ENCODE measurements around the gene MBOAT1. TPM values are rescaled to one million over a fixed set of nuclear protein-coding genes. Genes with fewer than 3 reads are reported as not detected.

MBOAT1 gene
- total RNA-seq, 3 donors from 2014 or later (not counting 1 experiment from before 2014, with no cell fraction given): 3.6 to 7.5 (median 5.2) TPM

- TF ChIP-seq, protein P1, sequence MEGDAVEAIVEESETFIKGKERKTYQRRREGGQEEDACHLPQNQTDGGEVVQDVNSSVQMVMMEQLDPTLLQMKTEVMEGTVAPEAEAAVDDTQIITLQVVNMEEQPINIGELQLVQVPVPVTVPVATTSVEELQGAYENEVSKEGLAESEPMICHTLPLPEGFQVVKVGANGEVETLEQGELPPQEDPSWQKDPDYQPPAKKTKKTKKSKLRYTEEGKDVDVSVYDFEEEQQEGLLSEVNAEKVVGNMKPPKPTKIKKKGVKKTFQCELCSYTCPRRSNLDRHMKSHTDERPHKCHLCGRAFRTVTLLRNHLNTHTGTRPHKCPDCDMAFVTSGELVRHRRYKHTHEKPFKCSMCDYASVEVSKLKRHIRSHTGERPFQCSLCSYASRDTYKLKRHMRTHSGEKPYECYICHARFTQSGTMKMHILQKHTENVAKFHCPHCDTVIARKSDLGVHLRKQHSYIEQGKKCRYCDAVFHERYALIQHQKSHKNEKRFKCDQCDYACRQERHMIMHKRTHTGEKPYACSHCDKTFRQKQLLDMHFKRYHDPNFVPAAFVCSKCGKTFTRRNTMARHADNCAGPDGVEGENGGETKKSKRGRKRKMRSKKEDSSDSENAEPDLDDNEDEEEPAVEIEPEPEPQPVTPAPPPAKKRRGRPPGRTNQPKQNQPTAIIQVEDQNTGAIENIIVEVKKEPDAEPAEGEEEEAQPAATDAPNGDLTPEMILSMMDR (IDR thresholded peaks at IDR 0.05): no peak
- H3K4me1 ChIP-seq (ENCODE audit: control insufficient read depth, insufficient read depth, low read length): peaks cover 42% of the 10 kb centered on the region
- 81% methylated on average over 1 of the region's 2 CpGs for WGBS (ENCODE audit: insufficient coverage)
- DNase-seq (peak in 1 of 2 donors; percentile 10), ATAC-seq (no peak)
- no peak overlapping the region for H3K27ac ChIP-seq (ENCODE audit: low read length)
- H3K27me3 ChIP-seq (ENCODE audit: control insufficient read depth, insufficient read depth, low read length): no peaks in the 10 kb centered on the region
- no peak overlapping the region for H3K4me3 ChIP-seq (ENCODE audit: low read length)
- H3K9me3 ChIP-seq (ENCODE audit: control insufficient read depth, insufficient read depth, low read length): no peaks in the 10 kb centered on the region
- no peaks in the 10 kb centered on the region for H3K36me3 ChIP-seq (ENCODE audit: control insufficient read depth, insufficient read depth, low read length)
- Mint-ChIP-seq H3K9me3 (no peaks in the 10 kb centered on the region), H3K4me1 (peaks cover 31 to 43% of the 10 kb centered on the region in 2 donors), H3K27me3 (ENCODE audit: low read depth in 2 of 2) (peaks cover 17 to 20% of the 10 kb centered on the region in 2 donors), H3K27ac (no peak overlapping the region), H3K4me3 (no peak overlapping the region), H3K36me3 (no peaks in the 10 kb centered on the region)
- intact Hi-C loops (cut with micrococcal nuclease): no loop called here
Observed at GRCh38 chr6:20208687-20209378, 3.4 kb downstream of the MBOAT1 start.

DNA sequence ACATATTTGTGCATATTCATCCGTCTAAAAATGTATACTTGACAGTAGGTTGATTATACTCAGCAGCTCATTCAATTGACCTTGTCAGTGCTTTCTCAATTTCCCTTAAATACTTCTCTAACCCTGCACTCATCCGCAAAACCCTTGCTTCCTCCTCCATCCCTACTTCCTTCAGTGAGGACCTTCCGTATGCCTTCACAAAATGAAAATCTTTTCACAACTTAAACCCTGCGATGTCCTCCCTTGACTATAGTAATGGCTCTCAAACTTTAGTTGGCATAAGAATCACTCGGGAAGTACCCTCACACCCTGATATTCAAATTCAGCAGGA is 5.2 kb downstream of the MBOAT1 start:
- TF ChIP-seq, protein P1 (IDR thresholded peaks at IDR 0.05): no peak
- DNase-seq (no peak), ATAC-seq (peak in 1 of 3 donors; percentile 5)
- no peaks in the 10 kb centered on the region for H3K36me3 ChIP-seq (ENCODE audit: control insufficient read depth, insufficient read depth, low read length)
- H3K9me3 Mint-ChIP-seq: no peaks in the 10 kb centered on the region
- peak overlapping the region; percentile 27 for H3K27ac ChIP-seq (ENCODE audit: low read length)
- peaks cover 23 to 32% of the 10 kb centered on the region in 2 donors for H3K4me1 Mint-ChIP-seq
- 50% methylated on average over 5 of the region's 5 CpGs for WGBS (ENCODE audit: insufficient coverage)
- peaks cover 14 to 17% of the 10 kb centered on the region in 2 donors for H3K27me3 Mint-ChIP-seq (ENCODE audit: low read depth in 2 of 2)
- H3K27ac Mint-ChIP-seq: peak overlapping the region in 1 of 2 donors; percentile 57
- H3K36me3 Mint-ChIP-seq: no peaks in the 10 kb centered on the region
- intact Hi-C loops (cut with micrococcal nuclease): no loop called here
- no peaks in the 10 kb centered on the region for H3K9me3 ChIP-seq (ENCODE audit: control insufficient read depth, insufficient read depth, low read length)
- peak overlapping the region; percentile 59 for H3K4me3 Mint-ChIP-seq
- H3K4me3 ChIP-seq (ENCODE audit: low read length): peak overlapping the region; percentile 4
- H3K4me1 ChIP-seq (ENCODE audit: control insufficient read depth, insufficient read depth, low read length): peaks cover 32% of the 10 kb centered on the region
- H3K27me3 ChIP-seq (ENCODE audit: control insufficient read depth, insufficient read depth, low read length): no peaks in the 10 kb centered on the region

DNA sequence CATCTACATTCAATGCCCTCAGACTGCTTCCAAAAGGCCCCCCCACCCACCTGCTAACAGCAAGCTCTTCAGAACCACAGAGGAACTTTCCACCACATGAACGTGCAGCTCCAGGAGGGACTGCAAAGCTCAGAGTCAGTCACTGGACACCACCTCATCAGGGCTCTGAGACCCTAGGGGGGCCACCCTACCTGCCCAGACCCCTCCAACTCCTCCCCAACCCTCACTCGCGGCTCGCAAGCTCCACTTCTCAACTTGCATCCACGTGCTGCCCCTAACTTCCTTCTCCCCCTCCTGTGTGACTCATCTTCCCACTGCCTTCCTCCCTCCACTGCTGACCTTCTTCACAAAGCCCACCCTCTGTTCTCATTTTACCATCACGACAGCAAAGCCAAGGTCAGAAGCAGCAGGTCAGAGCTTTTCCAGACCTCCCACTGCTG is 6.5 kb downstream of the MBOAT1 start:
- no peaks in the 10 kb centered on the region for H3K36me3 ChIP-seq (ENCODE audit: control insufficient read depth, insufficient read depth, low read length)
- Mint-ChIP-seq H3K9me3 (no peaks in the 10 kb centered on the region), H3K27me3 (ENCODE audit: low read depth in 2 of 2) (peaks cover 4 to 17% of the 10 kb centered on the region in 2 donors), H3K4me3 (no peak overlapping the region), H3K36me3 (no peaks in the 10 kb centered on the region), H3K4me1 (peaks cover 12 to 20% of the 10 kb centered on the region in 2 donors), H3K27ac (peak overlapping the region in 1 of 2 donors; percentile 57)
- 46% methylated on average over 6 of the region's 6 CpGs for WGBS (ENCODE audit: insufficient coverage)
- H3K4me3 ChIP-seq (ENCODE audit: low read length): no peak overlapping the region
- ATAC-seq: peak in 2 of 3 donors; percentile 15 to 35
- intact Hi-C loops (cut with micrococcal nuclease): no loop called here
- TF ChIP-seq, protein P1 (IDR thresholded peaks at IDR 0.05): no peak
- no peaks in the 10 kb centered on the region for H3K9me3 ChIP-seq (ENCODE audit: control insufficient read depth, insufficient read depth, low read length)
- peaks cover 24% of the 10 kb centered on the region for H3K4me1 ChIP-seq (ENCODE audit: control insufficient read depth, insufficient read depth, low read length)
- DNase-seq: peak in 1 of 2 donors; percentile 18
- no peaks in the 10 kb centered on the region for H3K27me3 ChIP-seq (ENCODE audit: control insufficient read depth, insufficient read depth, low read length)
- peak overlapping the region; percentile 14 for H3K27ac ChIP-seq (ENCODE audit: low read length)

Data from natural killer cell (primary cell).